CD4-positive, alpha-beta T cell treated with Interleukin-17A for 4 hours (primary cell): Measurements from ENCODE around the gene ASMTL.
"Not testable (repeated sequence)": the region's sequence is repeated elsewhere in the genome, so short reads cannot be mapped to it uniquely, and the experiment has no call there.

Source experiments
- DNase-seq: peaks from one replicate; pipeline ENCODE4 v3.0.0-alpha.2; 2020; ENCODE audit warnings: mixed read lengths

Gene ASMTL

GRCh38 chrX:1453951-1454785 is 1.5 kb upstream of the ASMTL start:
- peak; percentile 97 for DNase-seq

- peak; percentile 79 for DNase-seq
These were observed 680 bp upstream of the ASMTL start for GRCh38 chrX:1453395-1453783.

GRCh38 chrX:1451661-1452515 is 821 bp downstream of the ASMTL start:
- no peak for DNase-seq

GRCh38 chrX:1451251-1451660 is 1.5 kb downstream of the ASMTL start:
- no peak for DNase-seq

GRCh38 chrX:1450361-1451161 is 2.1 kb downstream of the ASMTL start:
- DNase-seq, result no peak

- no peak for DNase-seq
These were observed 2.9 kb downstream of the ASMTL start for GRCh38 chrX:1449823-1450149.

GRCh38 chrX:1449036-1449822 is 3.5 kb downstream of the ASMTL start:
- no peak for DNase-seq

- DNase-seq, result not testable (repeated sequence)
These were observed 4.1 kb downstream of the ASMTL start for GRCh38 chrX:1448573-1449001.

GRCh38 chrX:1447969-1448572 is 4.6 kb downstream of the ASMTL start:
- not testable (repeated sequence) for DNase-seq

GRCh38 chrX:1446984-1447968 is 5.4 kb downstream of the ASMTL start:
- not testable (repeated sequence) for DNase-seq

GRCh38 chrX:1444561-1445500 is 7.9 kb downstream of the ASMTL start:
- DNase-seq, result no peak

- no peak for DNase-seq
These were observed 9.1 kb downstream of the ASMTL start for GRCh38 chrX:1443496-1444075.

- no peak for DNase-seq
These were observed 9.9 kb downstream of the ASMTL start for GRCh38 chrX:1442724-1443367.

GRCh38 chrX:1442016-1442665 is 10.6 kb downstream of the ASMTL start:
- DNase-seq, result no peak

- DNase-seq, result no peak
These were observed 12.2 kb downstream of the ASMTL start for GRCh38 chrX:1440506-1440905.

GRCh38 chrX:1435241-1435895 is 17.3 kb downstream of the ASMTL start:
- DNase-seq, result no peak

- DNase-seq, result no peak
These were observed 17.9 kb downstream of the ASMTL start for GRCh38 chrX:1434871-1435240.
